Colon (tissue), 2 donors: ENCODE measurements around the gene TTC9.
"Not testable (repeated sequence)": the region's sequence is repeated elsewhere in the genome, so short reads cannot be mapped to it uniquely, and the experiment has no call there.

ENCODE experiments used
- FAIRE-seq: peaks from 2 replicates; lab custom pipeline; 2012; peaks lifted over from hg19 to GRCh38; lab: Jason Lieb, UNC
- donor health status: control.
- donor health status: control.

TTC9 gene

DNA sequence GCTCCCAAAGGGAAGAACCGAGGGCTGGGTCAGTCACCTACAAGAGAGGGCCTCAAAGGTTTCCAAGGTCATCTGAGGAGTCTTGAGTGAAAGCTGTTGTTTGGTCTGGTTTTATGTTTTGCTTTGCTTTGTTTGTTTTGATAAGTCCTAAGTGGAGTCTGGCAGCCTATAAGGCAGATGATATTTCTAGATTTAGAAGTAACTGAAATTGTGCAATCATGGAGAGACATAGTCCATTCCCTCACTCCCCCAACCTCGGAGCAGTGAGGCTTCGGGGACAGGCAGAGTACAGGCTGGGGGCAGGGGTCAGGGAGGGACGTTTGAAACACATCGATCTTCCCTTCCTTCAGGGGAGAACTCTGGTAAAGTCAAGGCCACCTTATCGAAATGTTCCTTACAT lies 42.3 kb downstream of the TTC9 start:
- no peak for FAIRE-seq

GRCh38 chr14:70685474-70686197 lies 43.9 kb downstream of the TTC9 start:
- FAIRE-seq = no peak

- no peak for FAIRE-seq
These were observed 50.5 kb downstream of the TTC9 start for GRCh38 chr14:70692210-70692609.

DNA sequence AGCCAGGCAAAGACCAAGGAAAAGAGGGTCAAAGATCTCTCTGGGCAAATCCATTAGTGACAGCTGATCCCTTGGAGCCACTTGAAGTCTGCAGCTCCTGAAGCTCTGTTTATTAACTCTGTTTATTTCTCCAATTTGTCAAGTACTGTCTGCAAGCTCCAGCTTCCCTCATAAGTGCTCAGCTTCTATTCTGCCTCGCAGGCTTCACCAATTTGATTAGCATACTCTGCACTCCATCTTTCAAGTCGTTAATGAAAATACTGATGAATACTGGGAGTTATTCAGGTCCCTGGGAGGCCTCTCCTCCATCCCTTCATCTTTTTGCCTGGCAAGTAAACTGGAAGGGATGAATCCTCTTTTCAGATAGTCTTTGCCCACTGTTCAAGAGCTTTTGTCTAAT lies 54.3 kb downstream of the TTC9 start:
- FAIRE-seq = no peak

DNA sequence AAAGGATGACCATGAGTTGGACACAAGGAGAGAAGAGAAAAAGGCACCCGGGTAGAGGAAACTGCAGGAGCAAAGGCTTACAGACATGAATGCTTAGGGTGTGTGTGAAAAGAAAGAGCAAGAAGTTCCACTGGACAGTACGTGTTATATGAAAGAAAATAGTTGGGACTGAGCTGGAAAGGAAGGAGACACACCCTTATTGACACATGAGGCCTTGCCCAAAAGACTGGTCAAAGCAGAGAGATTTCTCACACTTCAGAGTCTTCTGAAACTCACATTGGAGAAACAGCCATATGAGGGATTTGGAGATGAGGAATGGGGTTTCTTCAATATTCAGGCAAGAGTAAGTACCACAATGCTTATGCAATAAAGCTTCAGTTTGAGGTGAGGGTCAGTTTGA lies 56.0 kb downstream of the TTC9 start:
- no peak for FAIRE-seq

DNA sequence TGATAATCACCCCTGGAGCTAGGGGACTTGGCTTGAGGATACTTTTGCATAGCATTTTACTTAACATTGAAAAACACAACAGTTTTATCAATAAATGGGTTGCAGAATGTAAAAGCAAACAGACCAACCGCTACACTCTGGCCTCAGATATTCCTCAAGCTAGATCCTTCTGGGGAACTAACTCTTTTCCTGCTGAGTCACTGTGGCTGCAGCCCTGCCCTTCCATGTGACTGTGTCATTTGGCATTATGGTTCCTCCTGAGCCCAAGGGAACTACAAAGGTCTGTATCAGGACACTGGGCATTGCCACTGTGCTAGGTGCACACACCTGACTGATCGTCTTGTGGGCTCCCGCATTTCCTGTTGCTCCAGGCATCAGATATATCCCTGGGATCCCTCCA lies 56.6 kb downstream of the TTC9 start:
- no peak for FAIRE-seq

DNA sequence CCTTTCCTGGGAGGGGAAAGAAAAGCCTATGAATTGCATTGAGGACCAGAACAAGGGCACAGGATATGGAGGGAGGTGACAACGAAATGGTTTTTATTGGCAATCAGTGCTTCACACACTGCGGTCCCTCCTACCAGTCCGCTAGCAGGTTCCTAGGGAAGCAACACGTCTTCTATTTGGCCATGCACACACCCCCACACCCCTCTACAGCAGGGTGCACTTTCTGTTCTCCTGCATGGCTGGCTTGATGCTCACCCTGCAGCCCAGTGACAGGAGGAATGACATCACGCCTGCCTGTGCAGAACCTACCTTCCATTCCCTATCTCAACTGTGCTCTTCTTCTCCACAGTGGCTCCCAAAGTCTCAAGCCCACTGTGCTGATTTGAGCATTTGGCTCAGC lies 57.9 kb downstream of the TTC9 start:
- FAIRE-seq = no peak

- no peak for FAIRE-seq
These were observed 59.4 kb downstream of the TTC9 start for GRCh38 chr14:70700955-70701585.

DNA sequence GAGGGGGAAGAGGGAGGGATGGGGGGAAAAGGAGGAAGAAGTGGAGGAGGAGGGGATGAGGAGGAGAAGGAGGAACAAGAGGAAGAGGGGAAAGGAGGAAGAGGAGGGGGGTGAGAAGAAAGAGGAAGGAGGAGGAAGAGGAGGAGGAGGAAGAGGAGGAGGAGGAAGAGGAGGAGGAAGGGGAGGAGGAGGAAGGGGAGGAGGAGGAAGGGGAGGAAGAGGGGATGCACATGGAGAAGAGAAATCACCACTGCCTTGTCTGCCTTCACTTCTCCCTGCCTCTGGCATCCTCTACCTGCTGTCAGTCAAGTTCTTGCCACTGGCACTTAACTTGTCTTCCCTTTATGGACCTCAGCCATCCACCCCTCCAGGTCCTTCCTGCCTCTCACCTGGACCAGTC lies 59.9 kb downstream of the TTC9 start:
- no peak for FAIRE-seq

- no peak for FAIRE-seq
These were observed 60.4 kb downstream of the TTC9 start for GRCh38 chr14:70702161-70702560.

- not testable (repeated sequence) for FAIRE-seq
These were observed 62.0 kb downstream of the TTC9 start for GRCh38 chr14:70703621-70704168.

DNA sequence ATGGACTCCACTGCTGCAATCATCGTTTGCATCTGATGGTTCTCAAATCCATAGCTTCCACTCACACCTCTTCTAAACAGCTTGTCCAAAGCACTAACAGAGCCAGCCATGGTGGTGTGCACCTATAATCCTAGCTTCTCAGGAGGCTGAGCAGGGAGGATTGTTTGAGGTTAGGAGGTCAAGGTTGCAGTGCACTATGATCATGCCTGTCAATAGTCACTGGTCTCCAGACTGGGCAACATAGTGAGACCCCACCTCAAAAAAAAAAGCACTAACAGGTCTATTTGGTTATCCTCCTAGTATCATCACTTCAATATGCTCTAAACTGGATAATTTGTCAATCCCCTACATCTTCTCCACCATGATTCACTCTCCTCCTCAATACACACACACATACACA lies 63.2 kb downstream of the TTC9 start:
- no peak for FAIRE-seq

DNA sequence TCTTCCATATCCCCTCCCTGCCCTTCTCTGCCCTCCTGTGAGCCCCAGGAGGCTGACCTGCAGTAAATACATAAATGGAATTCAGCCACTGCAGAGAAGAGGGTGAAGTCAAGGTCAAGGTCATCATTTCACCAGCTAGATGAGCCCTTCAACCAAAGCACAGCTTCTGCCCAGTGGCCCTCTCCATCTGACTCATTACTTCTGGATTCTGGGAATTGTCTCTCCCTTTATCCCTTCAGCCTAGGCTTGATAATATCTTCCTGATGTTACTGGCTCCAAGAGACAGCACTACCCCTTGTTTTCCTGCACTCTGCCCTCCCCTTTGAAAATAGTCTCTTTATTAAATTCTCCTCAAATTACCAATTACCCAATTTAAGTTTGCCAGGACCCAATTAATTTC lies 64.5 kb downstream of the TTC9 start:
- no peak for FAIRE-seq

GRCh38 chr14:70707138-70708038 lies 65.7 kb downstream of the TTC9 start:
- FAIRE-seq = no peak

DNA sequence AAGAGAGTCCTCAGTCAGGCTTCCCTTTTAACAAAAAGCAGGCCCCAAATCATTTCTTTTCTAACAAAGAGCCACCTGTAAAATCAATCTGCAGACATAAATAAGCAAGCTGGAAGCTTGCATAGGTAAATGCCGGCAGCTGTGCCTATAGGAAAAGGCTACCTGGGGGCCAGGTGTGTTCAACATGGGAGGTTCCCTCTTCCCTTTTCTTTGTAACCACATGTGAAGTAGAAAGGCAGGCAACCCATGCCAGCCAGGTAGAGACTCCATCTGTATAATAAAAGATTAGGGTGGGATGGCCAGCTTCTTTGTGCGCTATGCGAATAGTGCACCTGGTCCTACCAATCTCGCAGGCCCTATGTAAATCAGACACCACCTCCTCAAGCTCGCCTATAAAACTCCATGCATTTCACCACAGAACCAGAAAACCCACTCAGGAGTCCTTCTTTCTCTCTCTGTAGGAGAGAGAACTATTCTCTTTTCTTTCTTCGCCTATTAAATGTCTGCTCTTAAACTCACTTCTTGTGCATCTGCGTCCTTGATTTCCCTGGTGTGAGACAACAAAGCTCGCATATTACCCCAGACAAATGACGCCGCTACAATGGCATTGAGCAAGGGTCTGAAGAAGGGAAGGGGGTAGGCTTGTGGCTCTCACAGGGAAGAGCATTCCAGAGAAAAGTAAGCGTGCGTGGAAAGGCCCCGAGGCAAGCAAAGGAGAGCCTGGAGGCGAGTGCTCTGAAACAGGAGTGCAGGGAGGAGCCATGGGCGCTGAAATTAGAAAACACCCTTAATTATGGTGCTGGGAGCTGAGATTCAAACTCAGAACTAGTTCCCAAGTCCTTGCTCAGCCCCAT lies 67.2 kb downstream of the TTC9 start:
- FAIRE-seq = no peak

DNA sequence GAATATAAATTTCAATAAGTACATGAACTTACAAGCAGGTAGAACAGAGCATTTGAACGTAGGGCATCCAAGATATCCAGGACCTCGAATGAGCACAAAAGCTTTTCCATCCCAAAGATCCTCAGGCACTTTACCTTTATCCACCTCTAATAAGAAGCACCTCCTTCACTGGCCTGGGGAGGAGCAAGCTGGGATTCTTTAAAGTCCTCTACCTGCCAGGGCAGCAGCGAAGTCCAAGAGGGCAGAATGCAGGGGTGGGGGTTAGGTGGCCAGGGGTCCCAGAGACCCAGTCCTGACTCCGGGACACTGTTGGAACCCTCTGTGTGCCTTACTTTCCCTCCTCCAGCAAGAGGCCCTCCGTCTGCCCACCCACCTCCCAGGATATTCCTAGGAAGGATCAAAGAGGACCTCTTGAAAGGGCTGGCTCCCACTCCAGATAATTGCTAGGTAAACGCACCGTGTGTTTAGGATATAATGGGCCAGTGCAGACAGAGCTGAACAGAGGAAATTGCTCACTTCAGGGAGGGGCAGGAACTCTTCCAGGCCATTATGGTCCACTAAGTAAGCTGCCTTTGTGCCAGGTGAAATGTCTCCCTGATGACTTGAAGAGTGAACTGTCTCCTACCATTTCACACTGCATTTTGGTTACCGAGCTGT lies 68.1 kb downstream of the TTC9 start:
- no peak for FAIRE-seq

DNA sequence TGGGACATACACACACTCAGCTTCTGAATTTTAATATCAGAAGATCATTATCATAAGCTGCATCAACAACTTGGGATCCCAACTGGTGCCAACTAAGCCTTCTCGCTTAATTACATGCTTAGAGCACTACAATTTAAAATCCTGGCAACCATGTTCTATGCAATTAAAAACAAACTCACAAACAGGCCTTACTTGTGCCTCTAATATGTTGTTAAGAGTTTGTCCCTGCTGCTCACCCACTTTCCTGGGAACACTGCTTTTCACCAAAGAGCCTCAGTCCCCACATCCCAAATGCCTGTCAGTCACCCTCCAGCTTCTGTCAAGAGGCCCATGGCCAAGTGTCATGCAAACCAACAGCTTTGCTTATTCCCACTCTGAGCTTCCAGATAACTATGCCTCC lies 69.7 kb downstream of the TTC9 start:
- FAIRE-seq = no peak

DNA sequence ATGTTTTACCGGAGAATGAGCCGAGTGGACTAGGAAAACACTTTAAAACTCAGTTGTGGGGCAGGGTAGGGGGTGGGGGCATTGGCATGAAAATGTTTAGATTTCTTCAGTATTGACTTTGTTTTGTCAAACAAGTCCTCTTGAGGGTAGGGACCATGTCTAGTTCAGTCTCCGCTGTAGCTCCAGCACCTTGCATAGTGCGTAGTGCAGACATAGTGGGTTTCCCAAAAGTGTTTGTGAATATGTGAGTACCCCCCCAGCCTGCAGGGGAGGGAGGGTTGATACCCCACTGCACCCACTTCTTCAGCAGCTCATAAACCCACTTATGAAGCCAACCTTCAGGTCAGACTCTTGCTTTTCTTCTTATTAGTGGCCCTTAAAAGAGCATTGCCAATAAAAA lies 71.4 kb downstream of the TTC9 start:
- FAIRE-seq = no peak

- FAIRE-seq = no peak
These were observed 71.8 kb downstream of the TTC9 start for GRCh38 chr14:70713511-70713916.

DNA sequence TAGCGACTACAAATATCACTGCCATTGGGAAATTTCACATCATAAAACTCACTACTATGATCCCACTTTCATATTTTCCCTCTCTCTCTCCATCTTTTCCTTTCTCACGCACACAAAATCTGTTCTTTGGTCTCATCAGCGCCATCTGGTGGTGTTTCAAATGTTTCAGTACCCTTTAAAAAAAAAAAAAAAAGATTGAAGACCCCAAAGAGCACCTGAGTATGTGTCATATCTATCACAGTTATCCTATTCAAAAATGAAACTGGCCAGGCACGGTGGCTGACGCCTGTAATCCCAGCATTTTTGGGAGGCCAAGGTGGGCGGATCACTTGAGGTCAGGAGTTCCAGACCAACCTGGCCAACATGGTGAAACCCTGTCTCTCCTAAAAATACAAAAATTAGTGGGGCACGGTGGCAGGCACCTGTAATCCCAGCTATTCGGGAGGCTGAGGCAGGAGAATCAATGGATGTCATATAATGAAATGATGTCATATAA lies 72.4 kb downstream of the TTC9 start:
- no peak for FAIRE-seq

DNA sequence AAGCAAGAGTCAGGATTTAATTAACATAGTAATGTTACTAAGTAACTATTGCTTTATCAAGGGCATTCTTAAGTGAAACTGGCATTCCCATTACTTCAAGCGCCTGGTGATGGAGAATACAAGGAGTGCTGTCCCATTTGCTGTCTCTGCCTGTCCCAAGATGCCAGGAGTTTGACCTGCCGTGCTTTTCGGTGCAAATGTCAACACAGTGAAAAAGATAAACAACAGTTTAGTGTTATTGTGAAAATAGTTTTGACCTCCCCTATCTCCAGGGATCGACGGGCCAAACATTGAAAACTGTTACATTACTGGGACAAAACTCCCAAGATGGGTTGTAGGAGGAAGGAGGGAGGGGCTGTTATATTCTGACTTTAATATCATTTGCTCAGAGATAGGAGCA lies 74.8 kb downstream of the TTC9 start:
- no peak for FAIRE-seq
